ENCODE measurements around the gene PIK3C2B. TPM values are rescaled to one million over a fixed set of nuclear protein-coding genes. Genes with fewer than 3 reads are reported as not detected.
"Not testable (repeated sequence)": the region's sequence is repeated elsewhere in the genome, so short reads cannot be mapped to it uniquely, and the experiment has no call there.

PIK3C2B gene
- polyA plus RNA-seq, 3 donors: 14.8 to 21.1 (median 19.6) TPM

- no peak for DNase-seq (ENCODE audit: extremely low read depth in 1 of 11, low read depth in 9 of 11, low spot score in 4 of 11)
Observed at GRCh38 chr1:204491655-204492054, 3.0 kb downstream of the PIK3C2B start.

- DNase-seq (ENCODE audit: extremely low read depth in 1 of 11, low read depth in 9 of 11, low spot score in 4 of 11): no peak
Observed at GRCh38 chr1:204487256-204487615, 7.4 kb downstream of the PIK3C2B start.

- not testable (repeated sequence) for DNase-seq (ENCODE audit: extremely low read depth in 1 of 11, low read depth in 9 of 11, low spot score in 4 of 11)
Observed at GRCh38 chr1:204486513-204487255, 7.9 kb downstream of the PIK3C2B start.

- no peak for DNase-seq (ENCODE audit: extremely low read depth in 1 of 11, low read depth in 9 of 11, low spot score in 4 of 11)
Observed at GRCh38 chr1:204483791-204484190, 10.8 kb downstream of the PIK3C2B start.

GRCh38 chr1:204480515-204480914 lies 14.1 kb downstream of the PIK3C2B start:
- DNase-seq (ENCODE audit: extremely low read depth in 1 of 11, low read depth in 9 of 11, low spot score in 4 of 11): peak in 1 of 11 donors; percentile 50

- DNase-seq (ENCODE audit: extremely low read depth in 1 of 11, low read depth in 9 of 11, low spot score in 4 of 11): no peak
Observed at GRCh38 chr1:204479387-204480136, 15.0 kb downstream of the PIK3C2B start.

GRCh38 chr1:204478921-204479320 lies 15.7 kb downstream of the PIK3C2B start:
- no peak for DNase-seq (ENCODE audit: extremely low read depth in 1 of 11, low read depth in 9 of 11, low spot score in 4 of 11)

GRCh38 chr1:204478172-204478899 lies 16.3 kb downstream of the PIK3C2B start:
- no peak for DNase-seq (ENCODE audit: extremely low read depth in 1 of 11, low read depth in 9 of 11, low spot score in 4 of 11)

GRCh38 chr1:204477036-204477740 lies 17.4 kb downstream of the PIK3C2B start:
- no peak for DNase-seq (ENCODE audit: extremely low read depth in 1 of 11, low read depth in 9 of 11, low spot score in 4 of 11)

GRCh38 chr1:204476563-204476962 lies 18.0 kb downstream of the PIK3C2B start:
- DNase-seq (ENCODE audit: extremely low read depth in 1 of 11, low read depth in 9 of 11, low spot score in 4 of 11): no peak

- DNase-seq (ENCODE audit: extremely low read depth in 1 of 11, low read depth in 9 of 11, low spot score in 4 of 11): no peak
Observed at GRCh38 chr1:204475656-204476432, 18.8 kb downstream of the PIK3C2B start.

GRCh38 chr1:204473400-204473965 lies 21.1 kb downstream of the PIK3C2B start:
- no peak for DNase-seq (ENCODE audit: extremely low read depth in 1 of 11, low read depth in 9 of 11, low spot score in 4 of 11)

- DNase-seq (ENCODE audit: extremely low read depth in 1 of 11, low read depth in 9 of 11, low spot score in 4 of 11): no peak
Observed at GRCh38 chr1:204472660-204473059, 21.9 kb downstream of the PIK3C2B start.

- DNase-seq (ENCODE audit: extremely low read depth in 1 of 11, low read depth in 9 of 11, low spot score in 4 of 11): no peak
Observed at GRCh38 chr1:204471687-204472086, 22.9 kb downstream of the PIK3C2B start.

GRCh38 chr1:204469304-204469703 lies 25.3 kb downstream of the PIK3C2B start:
- no peak for DNase-seq (ENCODE audit: extremely low read depth in 1 of 11, low read depth in 9 of 11, low spot score in 4 of 11)

- DNase-seq (ENCODE audit: extremely low read depth in 1 of 11, low read depth in 9 of 11, low spot score in 4 of 11): no peak
Observed at GRCh38 chr1:204468766-204469302, 25.8 kb downstream of the PIK3C2B start.

- no peak for DNase-seq (ENCODE audit: extremely low read depth in 1 of 11, low read depth in 9 of 11, low spot score in 4 of 11)
Observed at GRCh38 chr1:204468206-204468605, 26.4 kb downstream of the PIK3C2B start.

Data from renal cortex interstitium (tissue), 11 donors.